Stimulated activated CD4-positive, alpha-beta T cell treated with anti-CD3 and anti-CD28 coated beads, TNF-alpha, amount 100 ng/mL, for 48 hours (primary cell): ENCODE results near the gene ZIC3.
"Not testable (repeated sequence)": the region's sequence is repeated elsewhere in the genome, so short reads cannot be mapped to it uniquely, and the experiment has no call there.

ENCODE experiments used
- DNase-seq, 3 donors: peaks; one replicate each; pipeline ENCODE4 v3.0.0-alpha.2; 2020; ENCODE audit warnings: low read depth in 3 of 3

ZIC3 gene

DNA sequence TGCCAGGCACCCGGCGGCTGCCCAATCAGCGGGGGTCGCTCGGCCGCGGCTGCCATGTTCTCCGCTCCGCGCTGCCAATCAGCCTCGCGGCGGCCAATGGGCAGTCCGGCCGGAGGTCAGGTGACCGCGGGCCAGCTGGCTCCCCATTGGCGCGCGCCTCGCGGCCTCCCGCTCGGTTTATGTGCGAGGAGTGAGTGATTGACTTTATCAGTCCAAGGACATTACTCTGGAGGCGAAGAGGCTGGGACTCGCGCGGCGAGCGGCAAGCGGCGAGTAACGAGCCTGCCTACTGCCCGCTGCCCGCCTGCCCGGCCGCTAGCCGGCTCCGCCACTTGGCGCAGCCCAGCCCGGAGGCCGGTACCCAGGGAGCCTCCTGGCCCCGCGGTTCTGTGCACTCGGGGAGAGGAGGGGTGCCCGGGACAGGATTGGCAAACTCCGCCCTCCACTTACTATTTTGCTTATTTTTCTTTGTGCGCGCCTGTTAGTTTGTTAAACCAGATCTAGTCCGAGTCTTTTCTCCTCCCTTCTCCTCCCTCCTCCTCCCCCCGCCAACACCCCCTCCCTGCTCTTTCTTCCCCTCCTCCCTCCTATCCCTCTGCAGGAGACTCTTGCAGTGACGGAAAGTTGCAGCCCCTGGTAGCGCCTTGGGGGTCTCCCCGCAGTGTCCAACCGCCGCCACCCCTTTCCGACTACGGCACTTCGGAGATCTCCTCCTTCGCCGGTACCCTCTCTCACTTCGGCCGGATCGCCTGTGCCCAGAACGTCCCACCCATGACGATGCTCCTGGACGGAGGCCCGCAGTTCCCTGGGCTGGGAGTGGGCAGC is at the start of gene ZIC3:
Gene ZIC3, plus strand, starts transcription at position 207 of the 825 bp plus-strand sequence. Its CDS starts 565 bp downstream, at position 772.
- peak in 1 of 3 donors; percentile 19 for DNase-seq

DNA sequence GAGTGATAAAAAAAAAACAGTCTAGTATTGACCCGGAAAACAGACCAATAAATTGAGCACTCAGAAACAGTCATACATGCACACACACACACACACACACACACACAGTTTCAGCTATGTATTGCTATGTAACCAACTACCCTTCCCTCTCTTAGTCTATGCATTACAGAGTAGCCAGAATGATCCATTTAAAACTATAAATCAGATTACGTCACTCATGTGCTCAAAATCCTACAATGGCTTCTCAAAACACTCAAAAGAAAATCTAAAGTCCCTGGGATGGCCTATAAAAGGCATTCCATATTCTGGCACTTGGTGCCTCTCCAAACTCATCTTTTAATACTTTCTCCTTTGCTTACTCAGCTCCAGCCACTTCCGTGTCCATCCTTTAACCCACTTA is 46.5 kb upstream of the ZIC3 start:
- no peak for DNase-seq

DNA sequence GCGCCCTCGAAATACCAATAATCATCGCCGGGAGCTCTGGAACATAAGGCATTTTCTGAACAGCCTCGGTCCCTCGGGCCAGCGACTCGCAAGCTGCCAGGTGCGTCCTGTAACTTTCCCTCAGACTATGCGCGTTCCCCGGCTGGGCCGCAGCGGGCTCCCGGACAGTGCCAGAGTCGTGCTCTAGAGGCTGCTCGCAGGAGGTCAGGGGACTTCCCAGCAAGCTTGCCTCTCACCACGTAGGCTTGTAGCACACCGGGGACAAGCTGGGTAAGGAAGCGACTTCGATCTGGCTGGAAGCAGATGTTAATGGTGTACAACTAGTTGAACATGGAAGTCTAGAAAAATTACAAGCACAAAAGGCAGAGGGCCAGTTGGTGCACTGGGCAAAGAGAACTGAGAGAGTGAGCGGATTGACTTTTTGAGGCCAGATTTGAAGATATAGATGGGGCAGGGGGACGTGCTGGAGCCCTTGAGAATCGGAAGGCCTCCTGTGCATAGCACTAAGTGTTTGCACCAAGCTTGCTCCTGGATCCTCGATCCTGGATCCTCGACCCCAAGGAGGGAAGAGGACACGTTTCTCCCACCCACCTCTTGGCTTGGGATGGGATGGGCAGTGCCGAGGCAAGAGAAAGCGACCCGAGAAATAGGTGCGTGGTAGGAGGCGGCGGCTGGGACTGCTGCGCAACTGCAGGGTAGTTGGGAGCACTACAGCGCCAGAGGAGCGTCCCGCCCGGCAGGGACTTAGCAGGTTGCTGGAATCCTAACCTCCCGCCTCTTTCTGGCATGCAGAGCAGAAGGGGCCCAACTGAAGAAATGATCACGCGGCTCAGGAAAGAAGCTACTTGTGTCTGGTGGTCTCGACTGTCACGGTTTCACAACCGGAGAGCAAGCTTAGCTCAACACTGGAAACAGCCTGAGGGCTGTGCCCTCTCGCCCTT is 19.9 kb upstream of the ZIC3 start:
- DNase-seq = no peak

DNA sequence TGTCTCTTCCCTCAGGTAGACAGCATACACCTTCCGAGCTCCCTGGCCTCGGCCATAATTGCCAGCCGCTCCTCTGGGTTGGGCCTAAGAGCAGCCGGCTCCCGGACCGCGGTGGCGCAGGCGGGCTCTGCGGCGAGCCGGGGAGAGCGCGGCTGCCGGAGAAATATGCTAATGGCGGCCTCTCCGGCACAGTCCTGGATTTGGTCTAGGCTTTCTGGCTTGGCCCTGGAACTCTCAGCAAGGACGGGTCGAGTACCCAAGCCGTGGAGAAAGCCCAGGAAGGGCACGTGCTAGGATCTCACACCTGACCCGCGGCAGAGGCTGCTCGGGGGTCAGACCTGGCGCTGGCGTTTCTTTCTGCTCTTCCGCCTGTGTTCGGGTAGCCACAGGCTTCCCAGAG is 18.6 kb upstream of the ZIC3 start:
- DNase-seq = no peak

DNA sequence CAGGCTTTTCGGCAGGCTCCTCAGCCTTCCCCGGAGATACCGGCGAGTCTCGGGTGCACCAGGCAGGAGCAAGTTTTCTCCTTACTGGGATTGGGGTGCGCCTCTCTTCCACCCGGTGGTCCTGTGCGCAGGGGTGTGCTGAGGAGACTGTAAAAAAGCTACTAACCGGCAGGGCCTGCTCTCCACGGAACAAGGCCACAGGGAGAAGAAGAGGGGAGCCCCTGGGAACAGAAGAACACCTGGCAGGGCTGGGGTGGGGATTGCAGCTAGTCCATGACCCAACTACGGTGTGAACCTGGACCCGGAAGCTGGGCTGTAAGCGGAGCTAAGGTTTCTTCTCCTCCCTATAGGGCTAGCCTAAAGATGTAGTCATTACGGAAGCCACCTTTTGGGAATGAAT is 17.7 kb upstream of the ZIC3 start:
- no peak for DNase-seq

DNA sequence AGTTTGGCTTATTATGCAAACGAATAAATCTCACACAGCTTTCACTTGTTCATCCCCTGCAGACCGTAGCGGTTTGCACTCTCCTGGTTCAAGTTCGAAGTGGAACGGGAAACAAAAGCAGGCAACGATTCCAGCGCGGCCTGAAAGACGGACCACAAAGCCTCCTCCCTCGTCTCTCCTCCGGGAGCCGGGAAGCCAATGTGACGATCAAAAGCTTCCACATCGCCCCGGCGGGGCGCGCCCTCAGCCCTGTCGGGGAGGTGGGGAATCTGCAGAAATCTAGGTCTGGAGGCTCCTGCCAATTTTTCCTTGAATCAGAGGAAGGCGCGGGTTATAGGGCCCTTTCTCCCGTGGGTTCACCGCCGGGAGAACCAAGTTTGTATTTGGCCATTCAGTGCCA is 16.9 kb upstream of the ZIC3 start:
- DNase-seq = no peak

DNA sequence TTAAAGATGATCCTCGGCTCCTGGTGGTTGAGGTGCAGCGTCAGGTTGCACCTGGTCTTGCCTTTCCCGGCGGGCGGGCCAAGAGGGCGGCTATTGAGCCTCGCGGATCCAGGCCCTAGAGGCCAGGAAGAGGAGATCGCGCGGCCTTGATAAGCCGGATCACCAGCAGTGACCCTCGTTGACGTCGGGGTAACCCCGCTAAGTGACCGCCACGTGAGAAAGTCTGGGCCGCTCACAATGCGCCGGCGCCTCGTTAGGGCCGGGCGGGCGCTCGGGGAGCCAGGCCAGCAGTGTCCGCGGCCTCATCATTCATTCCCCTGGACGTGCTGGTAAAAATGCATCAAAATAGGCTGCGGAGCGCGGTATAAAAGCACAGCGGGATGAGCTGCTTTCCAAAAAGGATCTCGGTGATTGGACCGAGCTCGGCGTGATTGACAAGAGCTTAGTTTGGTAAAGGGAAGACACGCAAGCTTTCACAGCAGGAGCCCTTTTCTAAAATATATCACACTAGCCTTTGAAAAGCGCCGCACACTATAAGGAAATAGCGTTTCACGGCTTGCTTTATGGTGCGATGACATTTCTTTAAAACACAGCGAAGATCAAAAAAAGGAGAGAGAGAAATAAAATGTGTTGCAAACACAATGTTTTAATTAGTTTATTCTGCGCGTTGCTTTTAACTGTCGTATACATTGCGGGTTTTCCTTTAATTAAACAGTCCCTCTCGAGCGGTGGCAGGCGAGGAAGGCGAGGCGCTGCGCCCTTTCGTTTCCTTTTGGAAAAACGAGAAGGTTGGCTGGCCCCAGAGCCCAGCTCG is 15.9 kb upstream of the ZIC3 start:
- DNase-seq = no peak

DNA sequence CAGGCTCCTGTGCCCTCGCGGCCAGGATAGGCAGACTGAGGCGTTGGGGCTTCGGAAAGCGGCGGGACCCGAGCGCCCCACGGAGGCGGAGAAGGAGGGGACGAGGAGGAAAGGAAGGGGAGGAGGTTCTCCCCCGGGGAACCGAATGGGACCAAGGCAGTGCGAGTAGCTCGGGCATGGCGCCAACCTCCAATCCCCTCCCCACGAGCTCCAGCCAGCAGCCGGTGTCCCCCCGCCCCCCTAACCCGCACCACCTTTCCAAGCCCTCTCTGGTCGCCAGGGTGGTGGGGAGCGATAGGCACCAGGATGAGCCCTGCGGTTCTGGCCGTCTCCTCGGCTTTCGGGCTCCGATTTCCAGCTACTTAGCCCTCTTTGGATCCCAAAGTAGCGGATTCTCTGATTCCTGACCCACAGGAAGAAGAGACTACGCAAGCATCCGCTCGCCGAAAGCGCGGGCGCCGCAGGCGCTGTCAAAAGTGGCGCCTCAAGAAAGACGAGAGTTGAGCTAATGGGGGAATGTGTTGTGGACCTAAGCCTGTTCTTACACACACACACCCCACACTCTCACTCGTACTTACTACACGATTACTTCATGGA is 15.2 kb upstream of the ZIC3 start:
- no peak for DNase-seq

DNA sequence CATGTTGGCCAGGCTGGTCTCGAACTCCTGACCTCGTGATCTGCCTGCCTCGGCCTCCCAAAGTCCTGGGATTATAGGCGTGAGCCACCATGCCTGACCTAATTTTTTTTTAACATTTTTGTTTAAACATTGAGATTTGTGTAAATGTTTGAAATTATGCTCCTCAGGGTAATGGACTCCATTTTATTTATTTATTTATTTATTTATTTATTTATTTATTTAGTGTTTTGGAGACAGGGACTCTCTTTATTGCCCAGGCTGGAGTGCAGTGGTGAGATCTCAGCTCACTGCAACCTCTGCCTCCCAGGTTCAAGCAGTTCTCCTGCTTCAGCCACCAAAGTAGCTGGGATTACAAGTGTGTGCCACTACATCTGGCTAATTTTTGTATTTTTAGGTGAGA is 13.8 kb upstream of the ZIC3 start:
- DNase-seq = not testable (repeated sequence)

DNA sequence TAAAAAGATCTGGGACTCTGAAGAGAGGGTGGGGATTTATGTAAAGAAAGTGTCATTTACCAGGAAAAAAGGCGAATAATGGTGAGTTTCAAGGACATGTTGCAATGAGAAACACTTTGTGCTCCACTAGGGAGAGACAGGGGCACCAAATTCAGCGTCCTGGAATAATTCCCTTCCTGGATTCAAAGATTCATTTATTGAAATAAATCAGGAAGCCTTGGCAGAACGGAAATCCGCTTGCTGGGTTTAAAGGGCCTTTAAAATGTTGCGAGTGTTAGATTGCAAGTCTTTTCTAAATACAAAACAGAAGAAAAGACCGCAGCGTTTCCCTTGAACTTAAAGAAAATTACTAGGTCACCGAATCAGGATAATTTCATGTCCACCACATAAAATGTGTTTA is 3.8 kb upstream of the ZIC3 start:
- DNase-seq = no peak

DNA sequence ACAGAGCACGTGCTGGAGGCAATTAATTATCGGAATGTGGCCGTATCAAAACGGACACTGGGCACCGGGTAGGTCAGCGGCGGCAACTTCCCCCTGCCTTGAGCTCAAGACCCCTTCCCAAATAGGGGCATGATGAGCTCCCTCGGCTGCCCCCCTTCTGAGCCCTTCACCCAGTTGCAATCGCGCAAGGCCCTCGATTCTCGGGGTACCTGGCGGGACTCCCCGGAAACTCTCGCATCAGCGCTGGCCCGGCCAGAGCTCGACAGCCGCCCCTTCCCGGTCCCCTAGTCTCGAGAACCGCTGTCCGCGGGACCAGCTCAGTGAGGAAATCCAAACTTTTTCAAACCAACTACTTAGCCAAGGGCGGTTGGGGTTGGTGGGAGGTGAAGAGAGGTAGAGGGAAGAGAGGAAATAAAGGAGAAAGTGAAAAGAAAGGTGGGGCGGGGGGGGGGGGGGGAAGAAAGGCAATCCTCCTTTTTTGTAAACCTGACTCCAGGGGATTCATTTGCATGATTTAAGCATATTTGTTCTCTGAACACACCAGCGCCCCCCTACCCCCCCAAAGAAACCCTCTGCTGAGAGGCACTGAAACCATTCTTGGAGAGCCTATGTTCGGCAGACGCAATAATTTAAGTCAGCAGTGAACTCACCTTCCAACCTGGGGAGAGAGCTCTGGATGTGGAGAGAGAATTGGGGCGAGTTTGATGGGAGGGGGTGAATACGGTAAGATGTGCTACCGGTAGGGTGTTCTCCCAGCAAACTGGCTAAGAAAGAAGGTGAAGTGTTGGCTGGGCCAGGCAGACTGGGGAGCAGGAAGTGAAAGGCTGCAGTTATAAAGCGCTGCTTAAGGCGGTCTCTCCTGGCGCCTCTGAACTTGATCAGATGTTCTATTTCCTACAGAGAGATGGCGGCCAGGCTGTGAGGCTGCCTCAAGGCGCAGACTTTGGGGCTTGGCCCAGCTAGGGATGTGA is 2.0 kb upstream of the ZIC3 start:
- DNase-seq = no peak

DNA sequence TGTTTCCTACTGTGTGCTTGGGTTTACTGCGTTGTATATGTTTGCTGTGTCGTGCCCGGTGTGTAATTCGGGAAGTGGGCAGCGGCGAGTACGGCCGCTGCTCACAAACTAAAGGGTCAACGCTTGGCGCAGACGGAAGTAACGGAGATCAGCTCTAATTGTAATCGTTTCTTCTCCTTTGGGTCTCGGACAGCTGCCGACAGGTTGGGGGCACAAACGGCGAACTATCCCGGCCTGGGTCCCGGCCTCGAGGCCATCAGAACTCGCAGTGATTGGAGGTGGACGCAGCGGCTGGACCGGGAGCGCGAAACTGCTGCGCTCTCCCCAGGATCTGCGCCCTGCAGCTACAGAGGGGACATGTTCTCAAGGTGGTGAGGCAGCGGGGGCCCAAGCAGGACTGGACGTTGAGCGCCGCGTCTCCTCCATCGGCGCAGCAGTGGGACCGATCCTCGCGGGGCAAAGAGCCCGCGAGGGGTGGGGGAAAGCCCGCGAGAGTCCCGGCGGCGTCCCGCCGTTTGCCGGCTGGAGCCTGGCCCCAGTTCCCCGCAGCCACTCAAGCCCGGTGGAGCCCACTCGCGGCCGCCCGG is 516 bp upstream of the ZIC3 start:
- no peak for DNase-seq

DNA sequence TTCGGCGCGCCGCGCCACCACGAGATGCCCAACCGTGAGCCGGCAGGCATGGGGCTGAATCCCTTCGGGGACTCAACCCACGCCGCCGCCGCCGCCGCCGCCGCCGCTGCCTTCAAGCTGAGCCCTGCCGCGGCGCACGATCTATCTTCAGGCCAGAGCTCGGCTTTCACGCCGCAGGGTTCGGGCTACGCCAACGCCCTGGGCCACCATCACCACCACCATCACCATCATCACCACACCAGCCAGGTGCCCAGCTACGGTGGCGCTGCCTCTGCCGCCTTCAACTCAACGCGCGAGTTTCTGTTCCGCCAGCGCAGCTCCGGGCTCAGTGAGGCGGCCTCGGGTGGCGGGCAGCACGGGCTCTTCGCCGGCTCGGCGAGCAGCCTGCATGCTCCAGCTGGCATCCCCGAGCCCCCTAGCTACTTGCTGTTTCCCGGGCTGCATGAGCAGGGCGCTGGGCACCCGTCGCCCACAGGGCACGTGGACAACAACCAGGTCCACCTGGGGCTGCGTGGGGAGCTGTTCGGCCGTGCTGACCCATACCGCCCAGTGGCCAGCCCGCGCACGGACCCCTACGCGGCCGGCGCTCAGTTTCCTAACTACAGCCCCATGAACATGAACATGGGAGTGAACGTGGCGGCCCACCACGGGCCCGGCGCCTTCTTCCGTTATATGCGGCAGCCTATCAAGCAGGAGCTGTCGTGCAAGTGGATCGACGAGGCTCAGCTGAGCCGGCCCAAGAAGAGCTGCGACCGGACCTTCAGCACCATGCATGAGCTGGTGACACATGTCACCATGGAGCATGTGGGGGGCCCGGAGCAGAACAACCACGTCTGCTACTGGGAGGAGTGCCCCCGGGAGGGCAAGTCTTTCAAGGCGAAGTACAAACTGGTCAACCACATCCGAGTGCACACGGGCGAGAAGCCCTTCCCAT is 1.1 kb downstream of the ZIC3 start:
- no peak for DNase-seq

DNA sequence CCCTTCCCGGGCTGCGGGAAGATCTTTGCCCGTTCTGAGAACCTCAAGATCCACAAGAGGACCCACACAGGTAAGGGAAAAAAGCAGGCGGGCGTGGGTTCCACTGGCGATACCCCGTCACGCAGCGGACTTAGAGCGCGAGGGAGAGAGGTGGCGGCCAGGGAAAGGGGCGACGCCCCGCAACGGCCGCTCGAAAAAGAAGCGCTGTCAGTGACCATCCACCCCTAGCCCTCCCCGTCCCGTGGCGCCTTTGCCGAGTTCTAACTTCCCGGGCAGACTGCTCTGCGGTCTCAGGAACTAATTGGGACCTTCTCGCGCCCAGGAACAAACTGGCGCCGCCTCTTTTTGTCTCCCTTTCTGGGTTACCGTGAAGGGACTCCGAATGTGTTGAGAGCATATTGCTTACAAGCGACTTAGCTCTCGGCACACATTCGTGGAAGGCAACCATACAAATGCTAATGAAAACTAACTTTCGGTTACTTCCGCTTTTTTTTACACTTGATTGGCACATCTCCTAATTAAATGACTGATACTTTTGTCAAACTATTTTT is 1.8 kb downstream of the ZIC3 start:
- DNase-seq = no peak

DNA sequence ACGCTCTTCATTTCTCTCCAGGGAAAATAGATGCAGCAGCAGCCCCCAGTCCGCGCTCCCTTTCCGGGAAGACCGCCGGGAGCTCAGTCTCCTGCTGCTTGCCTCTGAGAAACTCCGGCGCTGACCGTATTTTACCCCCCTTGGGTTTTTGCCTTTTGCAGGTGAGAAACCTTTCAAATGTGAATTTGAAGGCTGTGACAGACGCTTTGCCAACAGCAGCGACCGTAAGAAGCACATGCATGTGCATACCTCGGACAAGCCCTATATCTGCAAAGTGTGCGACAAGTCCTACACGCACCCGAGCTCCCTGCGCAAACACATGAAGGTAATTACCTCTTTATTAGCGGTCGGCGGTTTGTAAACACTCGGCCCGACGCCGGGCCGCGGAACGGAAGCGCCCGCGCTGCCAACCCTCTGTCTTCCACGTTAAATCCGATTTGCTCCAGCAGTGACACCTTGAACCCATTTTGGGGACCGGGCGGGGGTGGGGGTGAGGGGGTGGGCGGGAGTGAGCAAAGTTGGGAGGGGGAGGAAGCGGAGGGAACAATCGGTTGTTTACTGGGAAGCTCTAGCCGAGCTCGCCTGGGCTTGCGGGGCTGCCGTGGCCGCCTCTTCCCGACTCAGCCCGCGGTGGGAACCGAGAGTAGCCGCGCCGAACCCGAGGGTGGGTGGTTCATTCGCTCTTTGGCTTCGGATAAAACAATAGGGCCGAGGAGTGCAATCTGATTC is 3.0 kb downstream of the ZIC3 start:
- no peak for DNase-seq

DNA sequence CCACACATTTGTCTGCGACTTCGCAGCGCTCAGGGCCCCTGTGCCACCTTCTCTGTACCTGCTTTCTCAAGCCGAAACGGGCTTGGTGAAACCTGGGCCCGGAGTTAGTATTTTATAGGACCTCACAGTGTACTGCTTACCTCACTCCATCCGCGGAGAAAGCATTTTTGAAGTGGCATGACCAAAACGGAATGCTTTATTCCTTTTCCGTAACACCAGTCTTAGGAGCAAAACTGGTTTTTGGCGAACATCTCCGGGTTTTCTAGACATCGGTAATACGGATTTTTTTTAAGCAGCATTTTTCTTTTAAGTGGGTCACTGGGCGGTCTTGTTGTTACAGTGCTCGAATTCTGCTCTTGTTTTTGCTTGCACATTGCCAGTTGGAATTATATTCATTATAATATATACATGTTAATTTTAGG is 3.6 kb downstream of the ZIC3 start:
- no peak for DNase-seq

DNA sequence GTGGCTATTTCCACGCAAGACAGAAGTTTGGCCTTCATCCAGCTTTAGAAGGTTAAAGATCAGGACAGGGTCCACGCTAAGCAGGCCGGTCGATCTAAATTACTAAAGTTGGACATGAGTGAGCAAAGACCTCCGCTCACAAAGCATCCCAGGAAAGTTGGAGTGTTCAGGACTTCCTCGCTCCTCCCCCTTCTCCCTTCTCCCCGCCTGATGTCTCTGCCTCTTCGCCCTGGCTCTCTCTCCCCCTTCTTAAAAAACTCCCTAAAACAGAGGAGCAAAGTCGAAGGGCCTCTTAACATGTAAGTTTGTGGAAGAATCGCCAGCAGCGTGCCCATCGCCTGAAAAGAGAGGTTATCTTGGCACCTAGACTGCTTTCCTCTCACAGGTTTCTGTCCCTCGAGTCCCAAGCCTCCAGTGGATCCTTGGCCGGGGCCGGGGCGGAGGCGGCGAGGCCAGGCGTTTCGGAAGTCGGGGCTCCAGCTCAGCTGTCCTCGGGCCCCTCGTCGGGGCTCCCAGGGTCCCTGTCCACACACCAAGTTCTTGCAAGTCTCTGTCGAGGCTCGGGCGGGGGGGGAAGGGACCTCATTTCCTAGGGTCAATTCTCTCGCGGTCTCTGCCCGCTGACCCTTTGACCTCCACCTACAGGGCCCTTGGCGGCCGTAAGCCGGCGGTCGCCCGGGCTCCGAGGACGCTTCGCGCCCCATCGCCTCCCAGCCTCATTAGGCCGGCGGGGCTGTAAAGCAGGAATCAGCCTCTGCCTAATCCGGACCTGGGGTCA is 7.6 kb downstream of the ZIC3 start:
- DNase-seq = no peak
